OCI-LY1 (cell line): ENCODE data around the gene ASCL5.

Source experiments
- H2AFZ ChIP-seq: fragments of 200-600 bp; sonication (generic), shearing (Covaris generic); 2 replicates; pipeline ENCODE4 v1.6.0; 2014; ENCODE audit warnings: antibody characterized with exemption, mild to moderate bottlenecking, low read length
- H3F3A ChIP-seq: fragments of 200-600 bp; sonication (generic), shearing (Covaris generic); 2 replicates; pipeline ENCODE4 v1.6.0; 2014; ENCODE audit warnings: mild to moderate bottlenecking, antibody characterized with exemption, low read length, moderate library complexity; ENCODE audit not compliant: insufficient read depth
- H3K27ac ChIP-seq: fragments of 200-600 bp; sonication (generic); 2 replicates; pipeline ENCODE4 v1.5.1; 2014; ENCODE audit warnings: low read length, mixed run types, mild to moderate bottlenecking, low read depth; ENCODE audit not compliant: poor library complexity, severe bottlenecking
- H3K27me3 ChIP-seq: fragments of 200-600 bp; sonication (generic); 2 replicates; pipeline ENCODE4 v1.6.0; 2014; ENCODE audit warnings: antibody characterized with exemption, mild to moderate bottlenecking, low read length, moderate library complexity; ENCODE audit not compliant: insufficient read depth
- H3K36me3 ChIP-seq: fragments of 200-600 bp; sonication (generic); 2 replicates; pipeline ENCODE4 v1.6.1; 2014; ENCODE audit warnings: mild to moderate bottlenecking, antibody characterized with exemption, low read length, moderate library complexity, mixed read lengths; ENCODE audit not compliant: insufficient read depth
- H3K4me1 ChIP-seq: fragments of 200-600 bp; sonication (generic); 2 replicates; pipeline ENCODE4 v1.5.1; 2014; ENCODE audit warnings: mild to moderate bottlenecking, low read length, moderate library complexity; ENCODE audit not compliant: insufficient read depth, severe bottlenecking
- H3K4me2 ChIP-seq: fragments of 200-600 bp; sonication (generic), shearing (Covaris generic); 2 replicates; pipeline ENCODE4 v1.6.1; 2014; ENCODE audit warnings: low read length
- H3K4me3 ChIP-seq: fragments of 200-600 bp; sonication (generic); 2 replicates; pipeline ENCODE4 v1.5.1; 2014; ENCODE audit warnings: low read length, low read depth, mild to moderate bottlenecking, mixed read lengths; ENCODE audit not compliant: poor library complexity, severe bottlenecking
- H3K79me2 ChIP-seq: fragments of 200-600 bp; shearing (Covaris generic); 2 replicates; pipeline ENCODE4 v1.6.1; 2016; ENCODE audit warnings: mixed run types, low read length, mixed read lengths; ENCODE audit not compliant: insufficient read depth
- H3K9ac ChIP-seq: fragments of 200-600 bp; sonication (generic), shearing (Covaris generic); 2 replicates; pipeline ENCODE4 v1.6.1; 2014; ENCODE audit warnings: mild to moderate bottlenecking, low read length, mixed read lengths
- H3K9me2 ChIP-seq: fragments of 200-600 bp; sonication (generic), shearing (Covaris generic); 2 replicates; pipeline ENCODE4 v1.6.1; 2014; ENCODE audit warnings: low read depth, mild to moderate bottlenecking, low read length, mixed read lengths
- H3K9me3 ChIP-seq: fragments of 200-600 bp; shearing (Covaris generic); 2 replicates; pipeline ENCODE4 v1.6.1; 2014; ENCODE audit warnings: low read length, mixed read lengths
- H4K20me1 ChIP-seq: fragments of 200-600 bp; sonication (generic), shearing (Covaris generic); 2 replicates; pipeline ENCODE4 v1.6.0; 2016; ENCODE audit warnings: mild to moderate bottlenecking, low read length; ENCODE audit not compliant: insufficient read depth
- EZH2 ChIP-seq: fragments of 200-600 bp; sonication (generic), shearing (Covaris generic); IDR thresholded peaks from 2 replicates; pipeline ENCODE4 v1.8.0; 2017; ENCODE audit warnings: borderline replicate concordance, mixed run types, mild to moderate bottlenecking, antibody characterized with exemption, low read length, moderate library complexity, mixed read lengths
- TF ChIP-seq, protein P1 (sequence below): fragments of 200-600 bp; sonication (generic), shearing (Covaris generic); IDR thresholded peaks from 2 replicates; pipeline ENCODE4 v1.5.1; 2017; ENCODE audit warnings: mild to moderate bottlenecking, antibody characterized with exemption, low read length, moderate library complexity, mixed read lengths

The ASCL5 gene

DNA sequence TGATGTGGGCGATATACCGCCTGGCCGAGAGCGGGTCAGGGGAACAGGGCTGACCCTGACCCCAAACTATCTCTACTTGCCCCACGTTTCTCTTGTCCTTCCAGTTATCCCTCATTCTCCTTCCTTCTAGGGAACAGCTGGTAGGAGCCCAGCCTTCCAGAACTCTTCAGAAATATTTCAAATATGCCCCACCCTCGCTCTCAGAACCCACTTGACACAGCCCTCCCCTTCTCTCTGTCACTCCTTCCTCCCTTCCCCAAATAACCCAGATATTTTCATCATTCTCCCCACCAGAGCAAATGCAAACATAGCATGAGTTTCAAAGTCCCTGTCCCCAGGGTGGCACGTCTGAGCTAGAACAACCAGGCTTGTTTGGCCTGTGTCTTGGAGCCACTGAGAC is 15.8 kb downstream of the ASCL5 start:
- Histone ChIP-seq H3K4me3 (no peak overlapping the region), H3K4me1 (no peaks in the 10 kb centered on the region), H3K9ac (no peak overlapping the region), H3F3A (no peaks in the 10 kb centered on the region), H3K36me3 (no peaks in the 10 kb centered on the region), H3K27ac (no peak overlapping the region), H3K27me3 (no peaks in the 10 kb centered on the region), H2AFZ (no peak overlapping the region), H3K9me3 (no peaks in the 10 kb centered on the region), H4K20me1 (no peaks in the 10 kb centered on the region), H3K9me2 (no peaks in the 10 kb centered on the region), H3K4me2 (no peak overlapping the region), H3K79me2 (no peaks in the 10 kb centered on the region)
- no peak for TF ChIP-seq EZH2
- TF ChIP-seq, protein P1, sequence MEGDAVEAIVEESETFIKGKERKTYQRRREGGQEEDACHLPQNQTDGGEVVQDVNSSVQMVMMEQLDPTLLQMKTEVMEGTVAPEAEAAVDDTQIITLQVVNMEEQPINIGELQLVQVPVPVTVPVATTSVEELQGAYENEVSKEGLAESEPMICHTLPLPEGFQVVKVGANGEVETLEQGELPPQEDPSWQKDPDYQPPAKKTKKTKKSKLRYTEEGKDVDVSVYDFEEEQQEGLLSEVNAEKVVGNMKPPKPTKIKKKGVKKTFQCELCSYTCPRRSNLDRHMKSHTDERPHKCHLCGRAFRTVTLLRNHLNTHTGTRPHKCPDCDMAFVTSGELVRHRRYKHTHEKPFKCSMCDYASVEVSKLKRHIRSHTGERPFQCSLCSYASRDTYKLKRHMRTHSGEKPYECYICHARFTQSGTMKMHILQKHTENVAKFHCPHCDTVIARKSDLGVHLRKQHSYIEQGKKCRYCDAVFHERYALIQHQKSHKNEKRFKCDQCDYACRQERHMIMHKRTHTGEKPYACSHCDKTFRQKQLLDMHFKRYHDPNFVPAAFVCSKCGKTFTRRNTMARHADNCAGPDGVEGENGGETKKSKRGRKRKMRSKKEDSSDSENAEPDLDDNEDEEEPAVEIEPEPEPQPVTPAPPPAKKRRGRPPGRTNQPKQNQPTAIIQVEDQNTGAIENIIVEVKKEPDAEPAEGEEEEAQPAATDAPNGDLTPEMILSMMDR = no peak

GRCh38 chr1:201110616-201111015 is 16.4 kb downstream of the ASCL5 start:
- Histone ChIP-seq H3K9ac (no peak overlapping the region), H3K79me2 (no peaks in the 10 kb centered on the region), H4K20me1 (no peaks in the 10 kb centered on the region), H3K9me2 (no peaks in the 10 kb centered on the region), H3K9me3 (no peaks in the 10 kb centered on the region), H3K36me3 (no peaks in the 10 kb centered on the region), H3K27ac (no peak overlapping the region), H3F3A (no peaks in the 10 kb centered on the region), H3K4me2 (no peak overlapping the region), H3K4me1 (no peaks in the 10 kb centered on the region), H3K27me3 (no peaks in the 10 kb centered on the region), H2AFZ (no peak overlapping the region), H3K4me3 (no peak overlapping the region)
- TF ChIP-seq EZH2 = no peak
- TF ChIP-seq, protein P1 = no peak

GRCh38 chr1:201110138-201110537 is 16.8 kb downstream of the ASCL5 start:
- no peaks in the 10 kb centered on the region for H3K79me2 ChIP-seq
- no peak overlapping the region for H2AFZ ChIP-seq
- no peaks in the 10 kb centered on the region for H4K20me1 ChIP-seq
- H3K27me3 ChIP-seq = no peaks in the 10 kb centered on the region
- no peak overlapping the region for H3K9ac ChIP-seq
- no peak overlapping the region for H3K27ac ChIP-seq
- no peaks in the 10 kb centered on the region for H3K36me3 ChIP-seq
- TF ChIP-seq EZH2 = no peak
- TF ChIP-seq, protein P1 = no peak
- no peak overlapping the region for H3K4me2 ChIP-seq
- H3K9me2 ChIP-seq = no peaks in the 10 kb centered on the region
- no peak overlapping the region for H3K4me3 ChIP-seq
- no peaks in the 10 kb centered on the region for H3K9me3 ChIP-seq
- no peaks in the 10 kb centered on the region for H3K4me1 ChIP-seq
- no peaks in the 10 kb centered on the region for H3F3A ChIP-seq
